SH-SY5Y (cell line): ENCODE results near the gene CNIH3.

Experiments used
- GATA2 ChIP-seq: IDR thresholded peaks from 2 replicates; pipeline ENCODE4 v1.6.1; 2011; ENCODE audit warnings: mild to moderate bottlenecking, low read depth, low read length
- GATA3 ChIP-seq: IDR thresholded peaks from 2 replicates; pipeline ENCODE4 v1.6.1; 2011; ENCODE audit warnings: low read depth, mild to moderate bottlenecking, low read length, moderate library complexity

DNA sequence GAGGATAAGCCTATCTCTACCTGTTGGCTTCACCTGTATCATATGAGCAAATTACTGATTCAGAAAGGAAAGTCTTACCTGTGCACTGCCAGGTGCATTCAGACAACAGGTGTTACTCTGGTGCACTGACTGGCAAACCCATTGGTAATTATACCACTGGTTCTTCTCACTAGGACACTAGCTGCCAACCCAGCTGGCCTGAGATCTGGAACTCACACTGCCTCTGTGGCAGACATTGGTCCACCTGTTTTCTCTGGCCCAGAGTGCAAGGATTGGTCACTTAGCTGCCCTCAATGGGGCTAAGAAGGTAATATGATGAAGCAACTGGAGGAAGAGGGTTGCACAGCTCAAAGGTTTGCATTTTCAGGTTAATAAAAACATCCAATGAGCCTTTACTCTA, 173.2 kb downstream of the CNIH3 start:
- TF ChIP-seq GATA2: no peak
- no peak for TF ChIP-seq GATA3
